HepG2 (cell line): ENCODE results near the gene CTSW. TPM values are rescaled to one million over a fixed set of nuclear protein-coding genes. Genes with fewer than 3 reads are reported as not detected.

Experiments used
- AFF4 ChIP-seq: sonication (generic); formaldehyde crosslinking; IDR thresholded peaks from 2 replicates; pipeline ENCODE4 v1.4.0; 2020; ENCODE audit warnings: missing genetic modification reagents
- AKAP8 ChIP-seq: sonication (generic); formaldehyde crosslinking; IDR thresholded peaks from 2 replicates; pipeline ENCODE4 v1.5.1; 2020; ENCODE audit warnings: mild to moderate bottlenecking, missing genetic modification reagents
- ATAD3A ChIP-seq: sonication (generic); formaldehyde crosslinking; IDR thresholded peaks from 2 replicates; pipeline ENCODE4 v1.4.0; 2020; ENCODE audit warnings: missing genetic modification reagents
- CHD4 ChIP-seq: fragments of 200-600 bp; sonication (generic); IDR thresholded peaks from 2 replicates; pipeline ENCODE4 v1.7.0; 2017; ENCODE audit warnings: mild to moderate bottlenecking, low read length, borderline replicate concordance
- FOXK1 ChIP-seq: sonication (generic); formaldehyde crosslinking; IDR thresholded peaks from 2 replicates; pipeline ENCODE4 v1.4.0; 2020; ENCODE audit warnings: low read depth, missing genetic modification reagents, borderline replicate concordance
- KDM3A ChIP-seq: IDR thresholded peaks from 2 replicates; pipeline ENCODE4 v1.6.1; 2018; ENCODE audit warnings: low read depth, missing compliant biosample characterization
- KMT2B ChIP-seq: IDR thresholded peaks from 2 replicates; pipeline ENCODE4 v1.6.1; 2016; ENCODE audit warnings: missing genetic modification reagents, missing compliant biosample characterization
- MAX ChIP-seq: IDR thresholded peaks from 2 replicates; pipeline ENCODE4 v1.6.1; 2012; ENCODE audit warnings: inconsistent platforms
- MLX ChIP-seq: IDR thresholded peaks from 2 replicates; pipeline ENCODE4 v1.6.1; 2016
- NFIC ChIP-seq: IDR thresholded peaks from 2 replicates; pipeline ENCODE4 v1.6.1; 2012; ENCODE audit warnings: mild to moderate bottlenecking, low read length, inconsistent platforms
- PBX2 ChIP-seq: IDR thresholded peaks from 2 replicates; pipeline ENCODE4 v1.6.1; 2016; ENCODE audit warnings: control low read depth
- PCBP1 ChIP-seq: fragments of 200-400 bp; formaldehyde crosslinking; IDR thresholded peaks from 2 replicates; pipeline ENCODE4 v1.6.1; 2017; ENCODE audit warnings: mild to moderate bottlenecking, low read depth, low read length, borderline replicate concordance
- SAFB2 ChIP-seq: sonication (generic); formaldehyde crosslinking; IDR thresholded peaks from 2 replicates; pipeline ENCODE4 v1.5.1; 2020; ENCODE audit warnings: missing genetic modification reagents, low read depth, mild to moderate bottlenecking, borderline replicate concordance
- SMARCC2 ChIP-seq: fragments of 450-650 bp; IDR thresholded peaks from 2 replicates; pipeline ENCODE4 v1.6.1; 2017; ENCODE audit warnings: antibody characterized with exemption, mild to moderate bottlenecking
- ZBTB37 ChIP-seq: sonication (generic); formaldehyde crosslinking; IDR thresholded peaks from 2 replicates; pipeline ENCODE4 v1.4.0; 2020; ENCODE audit warnings: mild to moderate bottlenecking, missing genetic modification reagents
- ZNF17 ChIP-seq: sonication (generic); formaldehyde crosslinking; IDR thresholded peaks from 2 replicates; pipeline ENCODE4 v1.5.0; 2020; ENCODE audit warnings: mild to moderate bottlenecking, missing genetic modification reagents
- ZNF264 ChIP-seq: sonication (generic); formaldehyde crosslinking; IDR thresholded peaks from 2 replicates; pipeline ENCODE4 v1.4.0; 2020; ENCODE audit warnings: missing genetic modification reagents
- ZNF331 ChIP-seq: sonication (generic); formaldehyde crosslinking; IDR thresholded peaks from 2 replicates; pipeline ENCODE4 v1.4.0; 2020; ENCODE audit warnings: missing genetic modification reagents
- ZNF33A ChIP-seq: sonication (generic); formaldehyde crosslinking; IDR thresholded peaks from 2 replicates; pipeline ENCODE4 v1.5.1; 2020; ENCODE audit warnings: missing genetic modification reagents, mild to moderate bottlenecking, moderate library complexity, borderline replicate concordance
- ZNF367 ChIP-seq: sonication (generic); formaldehyde crosslinking; IDR thresholded peaks from 2 replicates; pipeline ENCODE4 v1.4.0; 2020; ENCODE audit warnings: missing genetic modification reagents, borderline replicate concordance
- ZNF556 ChIP-seq: sonication (generic); formaldehyde crosslinking; IDR thresholded peaks from 2 replicates; pipeline ENCODE4 v1.4.0; 2020; ENCODE audit warnings: mild to moderate bottlenecking, missing genetic modification reagents, borderline replicate concordance
- ZNF629 ChIP-seq: sonication (generic); formaldehyde crosslinking; conservative IDR thresholded peaks from 2 replicates; pipeline ENCODE4 v1.5.0; 2020; ENCODE audit warnings: missing genetic modification reagents
- ZNF776 ChIP-seq: sonication (generic); formaldehyde crosslinking; IDR thresholded peaks from 2 replicates; pipeline ENCODE4 v1.4.0; 2020; ENCODE audit warnings: mild to moderate bottlenecking, missing genetic modification reagents
- polyA plus RNA-seq, 8 experiments: library from polyadenylated mRNA; depleted of rRNA in 3 of 8; stranded (reverse) in 7 of 8; unstranded in 1 of 8; fragments of >200 nt; fragmentation: Illumina TruSeq in 4 of 8; extraction: Trizol in 4 of 8; gene quantifications; 2 replicates each; pipeline versions ENCODE4 v1.2.1 to v1.2.3, GENCODE V29; 2011 to 2016; ENCODE audit warnings: low read depth in 4 of 8, missing spikeins in 1 of 8, mixed read lengths in 1 of 8; ENCODE audit not compliant: insufficient read depth in 1 of 8
- total RNA-seq, 5 experiments: library from RNA; depleted of rRNA; stranded (reverse); fragments of >200 nt; fragmentation: Illumina TruSeq; extraction: Trizol; gene quantifications; 2 replicates each; pipeline ENCODE4 v1.2.3, GENCODE V29; 2016; ENCODE audit warnings: low read depth in 1 of 5

CTSW gene
- total and polyA plus RNA-seq, 2 of the 13 experiments (the other 11 are each of a cell fraction or from before 2014, with no cell fraction given) = 0.09 TPM; not detected in 1

- TF ChIP-seq ZNF556 (CRISPR knock-in tag) = 0 out of 2 replicates have a peak, but pooled peaks have one; percentile 50
- TF ChIP-seq ZNF17 (CRISPR knock-in tag) = no peak
- TF ChIP-seq ZNF33A (CRISPR knock-in tag) = no peak; the same call in 1 of the 2 replicates
- peak; percentile 25; the same call in 1 of the 2 replicates for TF ChIP-seq KDM3A
- TF ChIP-seq ZBTB37 = 0 out of 2 replicates have a peak, but pooled peaks have one; percentile 25
- TF ChIP-seq ZNF629 (CRISPR knock-in tag) = 0 out of 2 replicates have a peak, but pooled peaks have one; percentile 7
- 0 out of 2 replicates have a peak, but pooled peaks have one; percentile 7 for TF ChIP-seq FOXK1 (CRISPR knock-in tag)
- peak; percentile 53; the same call in 1 of the 2 replicates for TF ChIP-seq KMT2B (CRISPR knock-in tag)
- TF ChIP-seq PBX2 (CRISPR knock-in tag) = no peak
- no peak for TF ChIP-seq NFIC
- TF ChIP-seq CHD4 = no peak
- no peak for TF ChIP-seq ZNF776 (CRISPR knock-in tag)
- no peak for TF ChIP-seq ATAD3A (CRISPR knock-in tag)
- no peak for TF ChIP-seq SAFB2 (CRISPR knock-in tag)
- no peak for TF ChIP-seq ZNF264 (CRISPR knock-in tag)
- no peak; the same call in 1 of the 2 replicates for TF ChIP-seq ZNF367
- TF ChIP-seq AFF4 (CRISPR knock-in tag) = 0 out of 2 replicates have a peak, but pooled peaks have one; percentile 51
- TF ChIP-seq AKAP8 (CRISPR knock-in tag) = peak; percentile 90
- TF ChIP-seq ZNF331 (CRISPR knock-in tag) = 0 out of 2 replicates have a peak, but pooled peaks have one; percentile 8
- peak; percentile 48; the same call in 1 of the 2 replicates for TF ChIP-seq MAX
- no peak for TF ChIP-seq SMARCC2
- 0 out of 2 replicates have a peak, but pooled peaks have one; percentile 9 for TF ChIP-seq MLX
- no peak for TF ChIP-seq PCBP1
Observed at GRCh38 chr11:65856689-65857499, 22.7 kb upstream of the CTSW start (continued).
